Sigmoid colon (tissue), 4 donors: ENCODE data around the gene CDC42BPA.

Source experiments
- CTCF ChIP-seq, 4 experiments: fragments of 450-650 bp in 3 of 4; fragments of 200-600 bp in 1 of 4; IDR thresholded peaks; one replicate each; pipeline ENCODE4 v1.5.1; 2016 to 2019; ENCODE audit warnings: antibody characterized with exemption in 4 of 4, mild to moderate bottlenecking in 3 of 4, moderate library complexity in 2 of 4
- EP300 ChIP-seq, 4 donors: sonication (generic); formaldehyde crosslinking; IDR thresholded peaks; one replicate each; pipeline ENCODE4 v1.6.1; 2017; ENCODE audit warnings: antibody characterized with exemption in 4 of 4
- POLR2A ChIP-seq, 2 donors: fragments of 450-650 bp; IDR thresholded peaks; one replicate each; pipeline ENCODE4 v1.6.1; 2016; ENCODE audit warnings: antibody characterized with exemption in 2 of 2, mild to moderate bottlenecking in 2 of 2, moderate library complexity in 2 of 2
- POLR2AphosphoS5 ChIP-seq, 4 donors: sonication (generic); formaldehyde crosslinking; IDR thresholded peaks; one replicate each; pipeline ENCODE4 v1.6.1; 2017; ENCODE audit warnings: antibody characterized with exemption in 4 of 4

GRCh38 chr1:226950871-226951270 lies 367.4 kb downstream of the CDC42BPA start:
- TF ChIP-seq CTCF (IDR thresholded peaks at IDR 0.05) (no peak), POLR2A (IDR thresholded peaks at IDR 0.05) (no peak), POLR2AphosphoS5 (IDR thresholded peaks at IDR 0.05) (no peak), EP300 (IDR thresholded peaks at IDR 0.05) (no peak)
